HepG2 (cell line): ENCODE measurements around the gene VPS37D. TPM values are rescaled to one million over a fixed set of nuclear protein-coding genes. Genes with fewer than 3 reads are reported as not detected.
A peak's percentile ranks its signal among the peaks of the same experiment; 100 is the strongest.

Experiments
- E2F5 ChIP-seq: sonication (generic); formaldehyde crosslinking; conservative IDR thresholded peaks from 2 replicates; pipeline ENCODE4 v1.4.0; 2020; ENCODE audit warnings: missing genetic modification reagents
- GATAD1 ChIP-seq: IDR thresholded peaks from 2 replicates; pipeline ENCODE4 v1.6.1; 2016; ENCODE audit warnings: missing genetic modification reagents, missing compliant biosample characterization
- GZF1 ChIP-seq: sonication (generic); formaldehyde crosslinking; IDR thresholded peaks from 2 replicates; pipeline ENCODE4 v1.5.1; 2020; ENCODE audit warnings: mild to moderate bottlenecking, missing genetic modification reagents
- IKZF5 ChIP-seq: IDR thresholded peaks from 2 replicates; pipeline ENCODE4 v1.6.1; 2018; ENCODE audit warnings: missing genetic modification reagents, mild to moderate bottlenecking, missing compliant biosample characterization
- JARID2 ChIP-seq: sonication (generic); formaldehyde crosslinking; IDR thresholded peaks from 2 replicates; pipeline ENCODE4 v1.8.1; 2023; ENCODE audit warnings: missing genetic modification reagents, inconsistent platforms; ENCODE audit not compliant: insufficient replicate concordance
- RFXANK ChIP-seq: IDR thresholded peaks from 2 replicates; pipeline ENCODE4 v1.6.1; 2016
- ZFP62 ChIP-seq: sonication (generic); formaldehyde crosslinking; IDR thresholded peaks from 2 replicates; pipeline ENCODE4 v1.4.0; 2020; ENCODE audit warnings: missing genetic modification reagents
- ZNF276 ChIP-seq: sonication (generic); formaldehyde crosslinking; IDR thresholded peaks from 2 replicates; pipeline ENCODE4 v1.4.0; 2020; ENCODE audit warnings: mild to moderate bottlenecking, low read depth, missing genetic modification reagents
- ZNF329 ChIP-seq: sonication (generic); formaldehyde crosslinking; IDR thresholded peaks from 2 replicates; pipeline ENCODE4 v1.9.0; 2021; ENCODE audit warnings: low read depth, mild to moderate bottlenecking, missing genetic modification reagents
- ZNF549 ChIP-seq: sonication (generic); formaldehyde crosslinking; IDR thresholded peaks from 2 replicates; pipeline ENCODE4 v1.5.0; 2020; ENCODE audit warnings: missing genetic modification reagents
- ZNF780A ChIP-seq: sonication (generic); formaldehyde crosslinking; IDR thresholded peaks from 2 replicates; pipeline ENCODE4 v1.8.0; 2022; ENCODE audit warnings: mild to moderate bottlenecking, missing genetic modification reagents, moderate library complexity
- polyA plus RNA-seq, 8 experiments: library from polyadenylated mRNA; depleted of rRNA in 3 of 8; stranded (reverse) in 7 of 8; unstranded in 1 of 8; fragments of >200 nt; fragmentation: Illumina TruSeq in 4 of 8; extraction: Trizol in 4 of 8; gene quantifications; 2 replicates each; pipeline versions ENCODE4 v1.2.1 to v1.2.3, GENCODE V29; 2011 to 2016; ENCODE audit warnings: low read depth in 4 of 8, missing spikeins in 1 of 8, mixed read lengths in 1 of 8; ENCODE audit not compliant: insufficient read depth in 1 of 8
- total RNA-seq, 5 experiments: library from RNA; depleted of rRNA; stranded (reverse); fragments of >200 nt; fragmentation: Illumina TruSeq; extraction: Trizol; gene quantifications; 2 replicates each; pipeline ENCODE4 v1.2.3, GENCODE V29; 2016; ENCODE audit warnings: low read depth in 1 of 5

Gene VPS37D
- total and polyA plus RNA-seq, 2 of the 13 experiments (the other 11 are each of a cell fraction or from before 2014, with no cell fraction given): 3.8 to 6.3 TPM

- TF ChIP-seq ZNF276 (no peak), GZF1 (no peak), ZNF329 (CRISPR knock-in tag) (0 out of 2 replicates have a peak, but pooled peaks have one; percentile 6), IKZF5 (0 out of 2 replicates have a peak, but pooled peaks have one; percentile 1), RFXANK (no peak), ZFP62 (CRISPR knock-in tag) (no peak), GATAD1 (no peak), ZNF780A (CRISPR knock-in tag) (no peak), JARID2 (CRISPR knock-in tag) (no peak), ZNF549 (CRISPR knock-in tag) (no peak), E2F5 (no peak)
- TF ChIP-seq, all 625 proteins: peak for 15
These were observed 15.1 kb downstream of the VPS37D start (continued) for GRCh38 chr7:73682745-73683055.
